Heart left ventricle (tissue), 16 donors: Measurements from ENCODE around the gene SMCHD1. TPM values are rescaled to one million over a fixed set of nuclear protein-coding genes. Genes with fewer than 3 reads are reported as not detected.

ENCODE experiments used
- ATAC-seq, 4 donors: fragments of 200-7000 bp; cut with Tn5 transposase; one replicate each; pipeline ENCODE4 v1.9.1; 2020 to 2022; ENCODE audit warnings: moderate library complexity in 4 of 4, mild to moderate bottlenecking in 3 of 4, moderate number of reproducible peaks in 1 of 4
- DNase-seq, 5 donors: peaks; one replicate each; pipeline ENCODE4 v3.0.0-alpha.2; 2020
- H3K27ac ChIP-seq, 12 donors: fragments of 200-600 bp; sonication (generic) in 4 of 12; one replicate each; pipeline versions ENCODE4 v1.5.0 to v1.8.0; 2016 to 2022; ENCODE audit warnings: mild to moderate bottlenecking in 2 of 12
- H3K27me3 ChIP-seq, 9 donors: fragments of 200-600 bp; sonication (generic) in 2 of 9; one replicate each; pipeline versions ENCODE4 v1.5.1 to v1.8.0; 2016 to 2022; ENCODE audit warnings: mild to moderate bottlenecking in 3 of 9
- H3K36me3 ChIP-seq, 9 donors: fragments of 200-600 bp; sonication (generic) in 2 of 9; one replicate each; pipeline versions ENCODE4 v1.5.0 to v1.8.0; 2018 to 2022; ENCODE audit warnings: mild to moderate bottlenecking in 2 of 9
- H3K4me1 ChIP-seq, 12 donors: fragments of 200-600 bp; sonication (generic) in 4 of 12; one replicate each; pipeline versions ENCODE4 v1.5.0 to v1.8.0; 2016 to 2022; ENCODE audit warnings: mild to moderate bottlenecking in 3 of 12
- H3K4me3 ChIP-seq, 12 donors: fragments of 200-600 bp; sonication (generic) in 4 of 12; one replicate each; pipeline versions ENCODE4 v1.5.0 to v1.8.0; 2017 to 2022; ENCODE audit warnings: mild to moderate bottlenecking in 9 of 12, moderate library complexity in 4 of 12
- H3K9me3 ChIP-seq, 12 donors: fragments of 200-600 bp; sonication (generic) in 4 of 12; one replicate each; pipeline versions ENCODE4 v1.5.0 to v1.8.0; 2016 to 2022; ENCODE audit warnings: mild to moderate bottlenecking in 1 of 12
- CTCF ChIP-seq, 12 donors: fragments of 200-600 bp; sonication (generic) in 4 of 12; IDR thresholded peaks; one replicate each; pipeline versions ENCODE4 v1.5.0 to v1.8.0; 2018 to 2022; ENCODE audit warnings: antibody characterized with exemption in 12 of 12, mild to moderate bottlenecking in 5 of 12
- POLR2A ChIP-seq, 2 donors: fragments of 450-650 bp; IDR thresholded peaks; one replicate each; pipeline ENCODE4 v1.6.1; 2017; ENCODE audit warnings: antibody characterized with exemption in 2 of 2, mild to moderate bottlenecking in 2 of 2, moderate library complexity in 2 of 2
- WGBS, 4 donors: extraction: QIAGEN DNeasy Blood & Tissue Kit in 2 of 4; methylation state at CpG; one replicate each; pipeline versions ENCODE4 v1.1.5 to v1.1.7; 2013 to 2018; 5-methylcytosine and 5-hydroxymethylcytosine counted together
- intact Hi-C, 10 donors: fragments of 100-400 bp; cut with DNase I; formaldehyde crosslinking; loops; one replicate each; pipeline versions ENCODE4 v1.11.1 to v1.14.2; 2022
- polyA plus RNA-seq, 2 donors: library from polyadenylated mRNA; stranded (reverse); fragments of 200-250 nt; gene quantifications; one replicate each; pipeline ENCODE4 v1.2.3, GENCODE V29; 2013
- total RNA-seq, 9 donors: library from RNA; depleted of rRNA in 2 of 9; stranded (reverse); fragments of >200 nt in 2 of 9; fragmentation: NEBNext Ultra II Directional in 3 of 9; extraction: Animal tissue kit (Norgen Biotek cat#: 25700) in 3 of 9; gene quantifications; one replicate each; pipeline versions ENCODE4 v1.1.0 to v1.2.4, GENCODE V29; 2016 to 2023
- donor health status: ischemic (EF 13 %, LVEDD 7.1; RV severe dilation, severe dysfunction).
- donor health status: healthy with polysubstance abuse.
- donor health status: DM: no; HTN: yes; CAD: no.
- donor health status: DM: no; HTN: no; CAD: no.
- donor health status: ischemic (EF 25% LVEDD 6.9; RV normal size, moderate dysfunction).
- donor health status: ischemic (EF 25% LVEDD 5.7; RV mildly dilated, moderate dysfunction).
- donor health status: healthy.
- donor health status: DM: yes; HTN: yes; CAD: no.
- donor health status: ischemic (EF 35%, LVEDD 5.7; RV mildly dilated, moderate dysfunction).
- donor health status: nonischemic (EF 11% LVEDD 7.7; RV severe dilation, severe dysfunction).
- donor health status: DM: yes; HTN: yes; CAD: no.
- donor health status: PGD.
- donor health status: ischemic (EF 29% LVEDD 5.4; RV normal size, mild dysfunction).
- donor health status: nonischemic (EF 23%, LVEDD 6.1; RV moderate dilation, normal function).

The SMCHD1 gene
- total and polyA plus RNA-seq, 11 donors = 5.7 to 45.9 (median 28.6) TPM

DNA sequence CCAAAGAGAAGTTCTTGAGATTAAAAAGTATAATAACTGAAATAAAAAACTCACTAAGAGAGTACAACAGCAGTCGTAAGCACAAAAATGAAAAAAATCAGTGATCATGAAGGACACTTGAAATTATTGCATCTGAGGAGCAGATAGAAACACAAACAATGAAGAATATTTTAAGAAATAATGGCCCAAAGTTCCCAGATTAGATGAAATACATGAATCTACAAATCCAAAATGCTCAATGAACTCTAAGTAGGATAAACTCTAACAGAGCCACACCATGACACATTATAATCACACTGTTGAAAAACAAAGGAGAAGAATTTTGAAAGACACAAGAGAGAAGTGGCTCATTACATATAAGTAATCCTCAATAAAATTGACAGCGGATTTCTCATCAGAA lies 159.4 kb downstream of the SMCHD1 start:
- no peaks in the 10 kb centered on the region for H3K4me1 ChIP-seq
- no peaks in the 10 kb centered on the region for H3K36me3 ChIP-seq
- intact Hi-C loops = no loop called here
- 95 to 98% (median 97%) methylated on average over 2 of the region's 2 CpGs for WGBS, 4 donors
- no peak for ATAC-seq
- H3K9me3 ChIP-seq = peaks cover 0 to 47% (median 12%) of the 10 kb centered on the region in 12 donors
- no peak for DNase-seq
- no peaks in the 10 kb centered on the region for H3K27me3 ChIP-seq
- H3K27ac ChIP-seq = no peak overlapping the region
- H3K4me3 ChIP-seq = no peak overlapping the region
- no peak for TF ChIP-seq POLR2A (IDR thresholded peaks at IDR 0.05)
- no peak for TF ChIP-seq CTCF (IDR thresholded peaks at IDR 0.05)

GRCh38 chr18:2818281-2818680 lies 162.8 kb downstream of the SMCHD1 start:
- Histone ChIP-seq H3K27me3 (no peaks in the 10 kb centered on the region), H3K36me3 (no peaks in the 10 kb centered on the region)

GRCh38 chr18:2821695-2822094 lies 166.2 kb downstream of the SMCHD1 start:
- Histone ChIP-seq H3K27me3 (no peaks in the 10 kb centered on the region), H3K9me3 (peaks cover 0 to 9% (median 0%) of the 10 kb centered on the region in 12 donors), H3K4me1 (peaks cover 0 to 5% (median under 1%) of the 10 kb centered on the region in 12 donors), H3K4me3 (no peak overlapping the region), H3K27ac (no peak overlapping the region), H3K36me3 (no peaks in the 10 kb centered on the region)
- intact Hi-C loops = no loop called here
- DNase-seq (no peak), ATAC-seq (no peak)
- no peak for TF ChIP-seq POLR2A (IDR thresholded peaks at IDR 0.05)
- TF ChIP-seq CTCF (IDR thresholded peaks at IDR 0.05) = no peak
- WGBS, 4 donors = 92 to 98% (median 95%) methylated on average over 2 of the region's 2 CpGs

More at GRCh38 chr18:2818281-2818680, 162.8 kb downstream of the SMCHD1 start:
- no peak overlapping the region for H3K4me3 ChIP-seq
- H3K27ac ChIP-seq = no peak overlapping the region
- DNase-seq (no peak), ATAC-seq (no peak)
- H3K9me3 ChIP-seq = peaks cover 0 to 24% (median 6%) of the 10 kb centered on the region in 12 donors
- H3K4me1 ChIP-seq = no peaks in the 10 kb centered on the region
- intact Hi-C loops = no loop called here
- TF ChIP-seq POLR2A (IDR thresholded peaks at IDR 0.05) = no peak
- TF ChIP-seq CTCF (IDR thresholded peaks at IDR 0.05) = no peak

- Histone ChIP-seq H3K9me3 (peaks cover 0 to 9% (median 0%) of the 10 kb centered on the region in 12 donors), H3K4me3 (no peak overlapping the region), H3K27me3 (no peaks in the 10 kb centered on the region), H3K27ac (no peak overlapping the region), H3K4me1 (peaks cover 0 to 8% (median 3%) of the 10 kb centered on the region in 12 donors), H3K36me3 (no peaks in the 10 kb centered on the region)
- intact Hi-C loops = no loop called here
- DNase-seq (no peak), ATAC-seq (no peak)
- no peak for TF ChIP-seq POLR2A (IDR thresholded peaks at IDR 0.05)
- no peak for TF ChIP-seq CTCF (IDR thresholded peaks at IDR 0.05)
- 79 to 93% (median 84%) methylated on average over 6 of the region's 6 CpGs for WGBS, 4 donors
These were observed 166.8 kb downstream of the SMCHD1 start for GRCh38 chr18:2822213-2822921.
